22Rv1 (cell line): ENCODE data around the gene OTOP2.

Experiments used
- ZFX ChIP-seq: fragments of 450-650 bp; IDR thresholded peaks from 2 replicates; pipeline ENCODE4 v1.6.1; 2017; ENCODE audit warnings: antibody characterized with exemption, borderline replicate concordance
- TF ChIP-seq, protein P1 (sequence below): fragments of 450-650 bp; IDR thresholded peaks from 2 replicates; pipeline ENCODE4 v1.5.1; 2017; ENCODE audit warnings: mild to moderate bottlenecking

DNA sequence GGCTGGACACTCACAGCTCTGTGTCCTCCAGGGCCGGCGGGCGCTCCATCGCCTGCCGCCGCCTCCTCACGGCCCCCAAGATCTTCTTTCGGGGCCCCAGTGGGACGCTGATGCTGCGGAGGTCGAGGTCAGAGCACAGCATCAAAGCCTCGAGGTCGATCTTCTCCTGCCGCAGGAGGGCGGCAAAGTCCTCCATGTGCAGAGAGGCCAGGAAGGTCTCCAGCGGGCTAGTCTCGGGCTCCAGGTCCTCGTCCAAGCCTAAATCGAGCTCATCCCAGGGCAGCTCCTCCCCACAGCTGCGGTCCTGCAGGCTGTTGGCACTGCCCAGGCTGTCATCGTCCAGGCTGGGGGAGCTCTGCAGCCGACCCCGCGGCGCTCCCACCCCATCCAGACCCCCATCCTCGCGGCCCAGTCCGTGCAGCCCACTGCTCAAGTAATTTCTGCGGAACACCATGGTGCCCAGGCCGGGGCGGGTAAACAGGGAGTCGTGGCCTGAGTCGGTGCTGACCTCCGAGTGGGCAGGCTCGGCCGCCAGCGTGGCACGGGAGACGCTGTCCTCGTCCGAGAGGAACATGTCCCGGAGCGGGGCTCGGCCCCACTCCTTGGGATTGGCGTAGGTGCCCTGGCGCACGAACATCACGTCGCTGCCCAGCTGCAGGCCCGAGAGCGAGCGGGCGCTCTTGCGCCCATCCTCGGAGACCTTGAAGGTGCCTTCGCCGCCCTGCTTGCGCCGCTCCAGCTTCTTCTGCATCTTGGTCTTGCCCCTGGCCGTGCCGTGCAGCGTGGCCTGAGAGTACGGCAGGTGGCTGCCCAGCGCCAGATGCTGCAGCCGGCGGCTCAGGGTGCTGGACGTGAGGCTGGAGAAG lies 4.4 kb upstream of the OTOP2 start:
- TF ChIP-seq, protein P1, sequence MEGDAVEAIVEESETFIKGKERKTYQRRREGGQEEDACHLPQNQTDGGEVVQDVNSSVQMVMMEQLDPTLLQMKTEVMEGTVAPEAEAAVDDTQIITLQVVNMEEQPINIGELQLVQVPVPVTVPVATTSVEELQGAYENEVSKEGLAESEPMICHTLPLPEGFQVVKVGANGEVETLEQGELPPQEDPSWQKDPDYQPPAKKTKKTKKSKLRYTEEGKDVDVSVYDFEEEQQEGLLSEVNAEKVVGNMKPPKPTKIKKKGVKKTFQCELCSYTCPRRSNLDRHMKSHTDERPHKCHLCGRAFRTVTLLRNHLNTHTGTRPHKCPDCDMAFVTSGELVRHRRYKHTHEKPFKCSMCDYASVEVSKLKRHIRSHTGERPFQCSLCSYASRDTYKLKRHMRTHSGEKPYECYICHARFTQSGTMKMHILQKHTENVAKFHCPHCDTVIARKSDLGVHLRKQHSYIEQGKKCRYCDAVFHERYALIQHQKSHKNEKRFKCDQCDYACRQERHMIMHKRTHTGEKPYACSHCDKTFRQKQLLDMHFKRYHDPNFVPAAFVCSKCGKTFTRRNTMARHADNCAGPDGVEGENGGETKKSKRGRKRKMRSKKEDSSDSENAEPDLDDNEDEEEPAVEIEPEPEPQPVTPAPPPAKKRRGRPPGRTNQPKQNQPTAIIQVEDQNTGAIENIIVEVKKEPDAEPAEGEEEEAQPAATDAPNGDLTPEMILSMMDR, result peak; percentile 83
- TF ChIP-seq ZFX, result no peak
